Stimulated activated CD8-positive, alpha-beta memory T cell treated with anti-CD3 and anti-CD28 coated beads, Interleukin-4, amount 100 ng/mL, for 24 hours (primary cell): Measurements from ENCODE around the gene IGSF9B.

Experiments
- DNase-seq: peaks from one replicate; pipeline ENCODE4 v3.0.0-alpha.2; 2020; ENCODE audit warnings: low read depth

The IGSF9B gene

DNA sequence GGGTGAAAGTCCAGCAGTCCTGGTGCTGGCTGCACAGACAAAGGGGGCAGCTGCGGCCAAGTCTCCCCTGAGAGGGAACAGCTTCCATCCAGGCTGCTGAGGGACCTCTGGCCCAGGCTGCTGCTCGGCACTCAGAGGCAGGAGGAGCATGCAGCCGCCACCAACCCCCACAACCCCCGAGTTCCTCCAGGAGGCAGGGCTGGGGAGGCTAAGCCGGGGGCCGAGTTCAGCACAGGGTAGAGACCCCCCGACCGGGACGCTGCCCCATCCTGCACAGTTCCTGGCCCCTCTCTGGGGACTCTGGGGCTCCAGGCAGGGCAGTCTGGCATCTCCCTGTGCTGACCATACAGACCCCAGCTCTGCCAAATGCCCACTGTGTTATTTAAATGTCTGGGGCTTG is 20.2 kb downstream of the IGSF9B start:
- DNase-seq: no peak

GRCh38 chr11:133936136-133936535 is 20.6 kb downstream of the IGSF9B start:
- no peak for DNase-seq

GRCh38 chr11:133935551-133935910 is 21.2 kb downstream of the IGSF9B start:
- no peak for DNase-seq

GRCh38 chr11:133934599-133935550 is 21.9 kb downstream of the IGSF9B start:
- no peak for DNase-seq

- no peak for DNase-seq
Measured at GRCh38 chr11:133934096-133934495, 22.7 kb downstream of the IGSF9B start.

DNA sequence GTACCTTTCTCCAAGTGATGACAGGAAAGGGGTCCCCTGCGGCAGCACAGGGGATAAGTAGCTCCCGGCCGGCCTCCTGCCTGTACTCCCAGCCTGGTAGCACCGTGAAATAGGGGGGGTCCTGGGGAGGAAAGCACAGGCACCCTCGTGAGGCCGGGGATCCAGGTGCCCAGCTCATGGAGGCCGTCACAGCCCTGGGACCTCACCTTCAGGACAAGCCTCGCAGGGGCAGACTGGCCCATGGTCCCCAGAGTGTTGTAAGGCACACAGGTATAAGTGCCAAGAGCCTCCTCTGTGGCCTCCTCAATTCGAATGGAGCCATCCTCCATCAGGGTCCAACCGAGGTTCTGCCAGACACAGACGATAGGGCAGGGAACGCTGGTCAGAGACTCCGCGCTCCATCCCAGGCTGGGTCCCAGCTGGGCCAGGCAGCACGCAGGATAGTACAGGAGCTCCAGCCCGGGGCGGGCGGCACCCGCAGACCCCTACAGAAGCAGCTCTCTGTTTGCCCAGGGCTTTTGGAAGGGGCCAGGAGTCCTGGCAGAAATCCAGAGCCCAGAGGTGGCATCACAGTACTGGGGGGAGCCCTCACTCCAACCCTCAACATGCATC is 25.2 kb downstream of the IGSF9B start:
- DNase-seq: no peak

DNA sequence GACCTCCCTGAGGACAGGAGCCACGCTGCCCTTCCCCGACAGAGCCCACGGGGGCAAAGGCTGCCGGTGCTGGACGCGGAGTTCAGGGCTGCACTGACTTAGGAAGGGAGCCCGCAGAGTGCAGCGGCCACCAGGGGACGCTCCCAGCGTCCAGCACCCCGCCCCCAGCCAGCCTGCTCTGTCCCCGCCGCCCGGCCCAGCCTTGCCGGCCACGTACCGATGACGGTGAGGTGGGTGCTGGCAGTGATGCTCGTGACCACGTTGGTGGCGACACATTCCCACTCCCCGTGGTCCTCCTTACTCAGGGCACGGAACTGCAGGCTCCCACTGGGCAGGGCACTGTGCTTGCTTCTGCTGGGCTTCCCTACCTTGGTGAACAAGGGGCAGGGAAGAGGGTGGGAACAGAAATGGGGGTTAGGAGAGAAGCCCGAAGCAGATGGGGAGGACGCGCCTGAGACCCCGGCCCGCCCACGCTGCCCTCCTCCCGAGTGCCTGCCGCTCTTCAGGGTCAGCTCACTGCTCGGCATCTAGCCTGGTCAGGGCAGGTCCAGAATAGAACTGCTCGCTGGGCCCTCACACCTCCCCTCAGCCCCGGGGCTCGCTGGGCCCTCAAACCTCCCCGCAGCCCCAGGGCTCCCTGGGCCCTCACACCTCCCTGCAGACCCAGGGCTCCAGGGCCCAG is 25.9 kb downstream of the IGSF9B start:
- DNase-seq: no peak

DNA sequence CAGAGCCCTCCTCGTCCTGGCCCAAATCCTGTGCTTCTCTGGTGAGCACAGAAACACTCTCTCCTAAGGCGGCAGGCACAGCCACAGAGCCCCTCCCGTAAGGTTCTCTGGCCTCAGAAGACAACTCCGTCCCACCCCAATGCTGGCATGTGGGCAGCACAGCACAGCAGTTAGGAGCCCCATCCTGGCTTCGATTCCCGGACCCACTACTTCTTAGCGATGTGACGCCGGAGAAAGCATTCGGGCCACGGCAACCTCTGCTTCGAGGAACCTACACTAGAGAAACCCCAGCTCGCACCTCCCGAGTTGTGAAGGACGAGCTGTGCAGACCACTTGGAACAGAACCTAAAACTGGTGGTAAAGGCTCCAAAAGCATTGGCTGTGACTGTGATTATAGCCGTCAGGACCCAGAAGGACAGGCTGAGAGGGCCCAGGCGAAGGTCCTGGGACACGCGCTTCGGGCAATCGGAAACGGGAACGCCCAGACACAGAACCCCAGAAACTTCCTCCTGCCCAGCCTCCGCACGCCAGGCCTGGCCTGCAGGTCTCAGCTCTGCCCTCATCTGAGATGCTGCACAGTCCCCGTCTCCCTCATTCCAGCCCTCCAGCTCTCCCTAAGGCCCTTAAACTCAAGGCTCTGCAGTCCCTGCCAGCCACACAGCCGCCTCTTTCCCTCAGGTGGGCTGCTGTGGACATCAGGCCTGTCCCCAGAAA is 26.6 kb downstream of the IGSF9B start:
- no peak for DNase-seq

DNA sequence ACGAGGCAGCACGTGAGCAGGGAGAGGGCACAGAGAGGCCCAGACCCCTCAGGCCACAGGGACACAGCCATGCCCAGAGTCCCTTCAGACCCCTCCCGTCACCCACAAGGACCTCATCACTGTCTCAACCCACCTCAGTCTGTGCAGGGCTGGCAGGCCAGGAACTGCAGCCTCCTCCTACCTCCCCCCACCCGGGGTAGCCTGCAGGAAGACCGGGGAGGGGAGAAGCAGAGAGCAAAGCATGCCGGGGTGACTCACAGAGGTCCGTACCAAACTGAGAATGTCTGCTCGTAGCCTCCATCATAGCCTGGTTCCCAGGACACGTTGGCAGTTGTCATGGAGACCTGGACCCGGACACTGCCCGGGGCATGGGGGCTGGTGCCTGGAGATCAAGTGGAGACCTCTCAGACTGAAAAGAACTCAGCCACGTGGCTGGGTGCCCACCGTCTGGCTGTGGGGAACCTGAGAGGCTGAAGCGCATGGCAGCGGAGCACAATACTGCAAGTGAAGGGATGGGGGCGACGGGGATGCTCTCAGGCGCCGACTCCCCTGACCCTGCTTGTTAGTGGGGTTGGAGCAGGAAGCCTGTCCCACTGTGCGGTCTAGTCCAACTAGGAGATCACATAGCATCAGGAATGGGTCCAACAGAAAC is 27.2 kb downstream of the IGSF9B start:
- DNase-seq: no peak

- peak; percentile 35 for DNase-seq
Measured at GRCh38 chr11:133928628-133929059, 28.1 kb downstream of the IGSF9B start.

DNA sequence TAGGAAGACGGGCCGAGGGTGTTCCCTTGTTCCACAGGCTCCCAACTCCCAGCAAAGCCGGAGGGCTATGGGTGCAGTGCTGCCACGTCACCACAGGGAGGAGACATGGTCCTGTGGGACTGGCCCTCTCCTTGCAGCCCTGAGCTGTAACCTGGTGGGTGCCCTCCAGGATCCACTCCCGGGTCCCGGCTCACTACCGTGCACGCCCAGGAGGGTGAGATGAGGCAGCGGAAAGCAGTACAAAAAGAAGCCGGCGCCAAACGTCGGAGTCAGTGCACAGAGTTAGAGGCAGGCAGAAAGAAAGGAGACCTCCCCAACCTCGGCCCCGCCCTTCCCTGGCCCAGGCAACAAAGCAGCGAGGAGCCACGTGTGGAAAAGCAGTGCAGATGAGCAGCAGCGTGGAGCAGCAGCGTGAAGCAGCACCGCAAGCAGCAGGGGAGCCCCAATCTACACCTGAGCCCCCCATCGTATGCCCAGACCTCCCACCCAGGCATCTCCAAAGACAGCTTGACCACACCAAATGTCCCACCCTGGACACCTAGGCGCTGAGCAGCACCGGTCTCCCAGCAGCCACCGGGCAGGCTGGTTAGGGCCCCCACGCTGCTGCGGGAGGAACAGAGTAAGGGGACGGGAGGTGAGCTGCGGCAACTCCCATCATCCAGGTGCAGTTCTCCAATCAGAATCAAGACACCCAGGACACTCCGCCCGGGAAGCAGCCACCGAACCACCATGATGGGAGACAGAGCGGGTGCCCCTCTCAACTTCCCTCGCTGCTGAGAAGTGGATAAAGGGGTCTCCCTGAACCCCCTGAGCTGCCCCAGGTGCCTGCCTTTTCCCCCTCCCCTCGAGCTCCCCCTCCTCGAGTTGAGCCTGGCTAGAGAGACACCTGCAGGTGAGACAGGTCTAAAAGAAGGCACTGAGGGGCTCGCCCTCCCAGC is 28.8 kb downstream of the IGSF9B start:
- DNase-seq: peak; percentile 40

- DNase-seq: no peak
Measured at GRCh38 chr11:133926466-133927246, 30.1 kb downstream of the IGSF9B start.

GRCh38 chr11:133925756-133926155 is 31.0 kb downstream of the IGSF9B start:
- DNase-seq: no peak

- DNase-seq: no peak
Measured at GRCh38 chr11:133924661-133925060, 32.1 kb downstream of the IGSF9B start.

DNA sequence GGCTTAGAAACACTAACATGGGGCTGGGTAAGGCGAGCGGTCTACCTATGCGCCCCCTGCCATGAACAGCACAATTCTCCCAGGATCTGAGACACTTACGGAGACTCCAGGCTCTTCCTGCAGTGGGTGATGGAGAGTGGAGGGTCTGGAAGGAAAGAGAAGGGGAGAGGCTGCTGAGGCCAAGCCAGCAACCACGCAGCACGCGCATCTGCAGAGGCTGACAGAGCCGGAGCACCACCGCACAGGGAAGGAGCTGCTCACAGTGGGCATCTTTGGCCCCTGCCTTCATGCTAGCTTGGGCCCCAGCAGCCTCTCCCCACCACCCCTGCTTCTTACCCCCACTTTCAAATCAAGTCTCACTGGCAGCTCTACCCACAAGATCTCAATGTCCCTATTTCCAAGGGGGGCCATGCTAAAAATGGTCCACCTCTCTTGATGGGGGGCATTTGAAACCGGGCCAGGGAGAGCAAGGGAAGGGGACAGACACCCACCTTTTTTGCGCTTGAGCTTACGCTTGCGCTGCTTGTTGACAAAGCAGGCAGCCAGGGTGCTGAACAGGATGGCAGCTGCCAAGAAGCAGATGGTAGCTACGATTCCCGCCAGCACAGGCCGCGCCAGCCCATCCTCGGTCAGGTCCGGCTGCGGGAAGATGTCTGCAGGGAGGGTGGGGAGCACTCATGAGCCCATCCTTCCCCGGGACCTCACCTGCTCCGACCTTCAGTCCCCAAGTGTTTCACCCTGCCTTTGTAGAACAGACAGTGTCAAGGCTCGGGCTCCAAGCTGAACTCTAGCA is 34.5 kb downstream of the IGSF9B start:
- DNase-seq: no peak

GRCh38 chr11:133921513-133921912 is 35.3 kb downstream of the IGSF9B start:
- DNase-seq: no peak

DNA sequence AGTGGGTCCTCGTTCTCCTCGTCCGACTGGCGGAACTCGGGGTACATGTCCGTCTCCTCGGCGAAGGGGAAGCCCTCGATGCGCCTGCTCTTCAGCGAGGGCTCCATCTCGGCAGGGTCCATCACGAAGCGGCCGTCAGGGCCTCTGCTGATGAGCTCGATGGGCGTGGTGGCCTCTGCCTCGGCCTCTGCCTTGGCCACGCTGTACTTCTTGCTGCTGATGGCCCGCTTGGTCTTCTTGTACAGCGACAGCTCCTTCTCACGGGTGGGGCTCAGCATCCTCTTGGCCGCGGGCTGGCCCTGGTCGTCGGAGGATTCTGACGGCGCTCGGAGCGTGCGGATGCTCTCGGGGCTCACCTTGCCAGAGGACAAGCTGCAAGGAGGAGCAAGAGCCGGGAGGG is 35.7 kb downstream of the IGSF9B start:
- no peak for DNase-seq

DNA sequence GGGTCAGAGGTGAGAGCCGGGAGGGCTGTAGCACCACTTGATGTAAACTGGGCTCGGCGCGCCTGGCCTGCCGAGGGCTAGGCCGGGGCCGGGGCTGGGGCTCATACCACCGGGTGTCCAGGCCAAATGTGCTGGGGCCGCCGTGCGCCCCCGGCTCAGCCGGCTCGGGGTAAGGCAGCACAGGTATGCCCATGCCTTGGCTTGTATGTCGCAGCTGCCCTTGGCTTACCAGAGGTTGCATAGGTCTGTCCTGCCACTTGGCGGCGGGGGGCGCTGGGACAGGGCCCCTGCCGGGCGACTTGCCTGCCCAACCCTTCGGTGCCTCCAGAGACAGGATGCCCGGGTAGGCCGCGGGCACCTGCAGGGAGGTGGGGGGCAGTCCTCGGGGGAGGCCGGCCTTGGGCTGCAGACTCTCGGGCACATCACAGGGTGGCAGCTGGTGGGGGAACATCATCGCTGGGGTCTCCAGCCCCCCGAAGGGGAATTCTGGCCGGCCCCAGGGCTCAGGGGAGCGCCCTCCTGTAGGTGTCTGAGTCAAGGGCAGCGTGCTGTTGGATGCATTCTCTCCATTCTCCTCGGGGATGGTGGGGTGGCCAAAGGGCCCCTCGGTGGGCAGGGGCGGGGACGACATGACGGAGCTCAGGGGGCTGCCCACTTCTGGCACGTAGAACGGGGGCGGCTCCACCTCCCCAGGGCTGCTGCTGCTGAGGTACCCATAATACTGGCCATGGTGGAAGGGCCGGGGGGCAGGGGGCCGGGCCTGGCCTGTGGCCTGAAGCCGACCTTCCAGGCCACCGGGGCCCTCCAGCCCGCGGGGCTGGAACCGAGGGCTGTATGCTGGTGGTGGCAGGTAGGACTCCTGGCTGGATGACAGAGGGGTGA is 36.4 kb downstream of the IGSF9B start:
- DNase-seq: no peak
